Lower leg skin (tissue), 3 donors: ENCODE results near the gene UBA6.

Experiments
- POLR2A ChIP-seq, 2 donors: fragments of 450-650 bp; IDR thresholded peaks; one replicate each; pipeline ENCODE4 v1.6.1; 2016 to 2017; ENCODE audit warnings: antibody characterized with exemption in 2 of 2, mild to moderate bottlenecking in 1 of 2, moderate library complexity in 1 of 2
- TF ChIP-seq, protein P1 (sequence below), 3 donors: fragments of 450-650 bp; IDR thresholded peaks; one replicate each; pipeline ENCODE4 v1.5.1; 2016; ENCODE audit warnings: antibody characterized with exemption in 3 of 3, mild to moderate bottlenecking in 3 of 3, moderate library complexity in 2 of 3

DNA sequence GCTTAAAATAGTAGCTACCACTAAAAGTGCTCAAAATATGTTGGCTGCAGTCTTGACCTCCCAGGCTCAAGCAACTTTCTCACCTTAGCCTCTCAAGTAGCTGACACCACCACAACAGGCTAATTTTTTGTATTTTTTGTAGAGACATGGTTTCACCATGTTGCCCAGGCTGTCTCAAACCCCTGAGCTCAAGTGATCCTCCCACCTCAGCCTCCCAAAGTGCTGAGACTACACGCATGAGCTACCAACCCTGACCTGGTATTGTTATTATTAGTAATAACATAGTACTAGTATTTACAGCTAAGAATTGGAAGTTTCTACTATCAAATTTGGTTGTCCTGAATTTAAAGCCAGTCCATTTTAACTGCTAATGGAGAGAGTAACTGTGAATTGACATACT lies 124.4 kb downstream of the UBA6 start:
- TF ChIP-seq POLR2A (IDR thresholded peaks at IDR 0.05), result no peak
- TF ChIP-seq, protein P1, sequence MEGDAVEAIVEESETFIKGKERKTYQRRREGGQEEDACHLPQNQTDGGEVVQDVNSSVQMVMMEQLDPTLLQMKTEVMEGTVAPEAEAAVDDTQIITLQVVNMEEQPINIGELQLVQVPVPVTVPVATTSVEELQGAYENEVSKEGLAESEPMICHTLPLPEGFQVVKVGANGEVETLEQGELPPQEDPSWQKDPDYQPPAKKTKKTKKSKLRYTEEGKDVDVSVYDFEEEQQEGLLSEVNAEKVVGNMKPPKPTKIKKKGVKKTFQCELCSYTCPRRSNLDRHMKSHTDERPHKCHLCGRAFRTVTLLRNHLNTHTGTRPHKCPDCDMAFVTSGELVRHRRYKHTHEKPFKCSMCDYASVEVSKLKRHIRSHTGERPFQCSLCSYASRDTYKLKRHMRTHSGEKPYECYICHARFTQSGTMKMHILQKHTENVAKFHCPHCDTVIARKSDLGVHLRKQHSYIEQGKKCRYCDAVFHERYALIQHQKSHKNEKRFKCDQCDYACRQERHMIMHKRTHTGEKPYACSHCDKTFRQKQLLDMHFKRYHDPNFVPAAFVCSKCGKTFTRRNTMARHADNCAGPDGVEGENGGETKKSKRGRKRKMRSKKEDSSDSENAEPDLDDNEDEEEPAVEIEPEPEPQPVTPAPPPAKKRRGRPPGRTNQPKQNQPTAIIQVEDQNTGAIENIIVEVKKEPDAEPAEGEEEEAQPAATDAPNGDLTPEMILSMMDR (IDR thresholded peaks at IDR 0.05), result no peak
